SK-N-DZ (cell line): ENCODE data around the gene OVAAL.

ENCODE experiments used
- DNase-seq: peaks from one replicate; pipeline ENCODE4 v3.0.0-alpha.2; 2015; ENCODE audit warnings: low spot score
- small RNA-seq, 2 experiments: library from RNA; depleted of rRNA; stranded (forward); fragments of <200 nt; gene quantifications; one replicate each; pipeline ENCODE3, GENCODE V24; 2014

OVAAL gene

GRCh38 chr1:180606155-180606554 is 47.4 kb downstream of the OVAAL start:
- DNase-seq = no peak

- DNase-seq = no peak
These were observed 51.1 kb downstream of the OVAAL start for GRCh38 chr1:180609643-180610555.

- no peak for DNase-seq
These were observed 51.8 kb downstream of the OVAAL start for GRCh38 chr1:180610556-180611015.

GRCh38 chr1:180611016-180611930 is 52.5 kb downstream of the OVAAL start:
- DNase-seq = no peak

GRCh38 chr1:180612632-180613031 is 53.9 kb downstream of the OVAAL start:
- DNase-seq = no peak

GRCh38 chr1:180614730-180615129 is 56.0 kb downstream of the OVAAL start:
- no peak for DNase-seq

GRCh38 chr1:180615493-180616290 is 56.9 kb downstream of the OVAAL start:
- no peak for DNase-seq

Small RNA genes lying within 50 kb of the gene (small RNA-seq; reads per million reads assigned to genes)
- gene RF00019 = 0 reads per million in 2 experiments
